GM21825 (cell line): ENCODE results near the gene FBXO39.
"Not testable (repeated sequence)": the region's sequence is repeated elsewhere in the genome, so short reads cannot be mapped to it uniquely, and the experiment has no call there.

Source experiments
- ATAC-seq: cut with Tn5 transposase; IDR thresholded peaks from one replicate; pipeline ENCODE4 v1.9.1; 2021; ENCODE audit warnings: mild to moderate bottlenecking, moderate library complexity; ENCODE audit not compliant: unreplicated experiment

Gene FBXO39

DNA sequence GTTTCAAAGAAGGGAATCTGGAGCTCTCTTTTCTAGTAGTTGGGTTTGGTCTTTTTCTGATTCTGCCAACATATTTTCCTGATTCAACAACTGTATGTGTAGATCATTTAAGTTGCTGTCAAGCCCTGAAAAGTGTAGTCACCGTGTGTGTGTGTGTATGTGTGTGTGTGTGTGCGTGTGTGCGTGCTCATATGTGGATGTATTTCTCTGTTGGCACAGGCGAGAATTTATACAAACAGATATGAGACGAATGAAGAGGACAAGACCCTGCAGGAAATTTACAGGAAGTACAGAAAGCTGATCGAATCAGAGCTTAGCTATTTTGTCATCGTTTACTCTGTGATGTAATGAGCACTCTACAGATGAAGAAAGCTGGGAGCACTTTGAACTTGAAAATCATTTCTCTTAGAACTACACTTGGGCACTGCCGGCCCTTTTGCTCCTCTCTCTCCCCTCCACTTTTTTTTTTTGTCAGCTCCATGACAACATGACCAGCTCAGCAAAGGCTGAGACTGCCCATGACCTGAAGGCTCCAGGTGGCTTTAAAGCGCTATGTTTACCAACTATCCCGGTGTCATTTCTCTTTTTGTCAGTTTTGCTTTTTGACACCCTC, 11.2 kb downstream of the FBXO39 start:
- ATAC-seq = no peak

DNA sequence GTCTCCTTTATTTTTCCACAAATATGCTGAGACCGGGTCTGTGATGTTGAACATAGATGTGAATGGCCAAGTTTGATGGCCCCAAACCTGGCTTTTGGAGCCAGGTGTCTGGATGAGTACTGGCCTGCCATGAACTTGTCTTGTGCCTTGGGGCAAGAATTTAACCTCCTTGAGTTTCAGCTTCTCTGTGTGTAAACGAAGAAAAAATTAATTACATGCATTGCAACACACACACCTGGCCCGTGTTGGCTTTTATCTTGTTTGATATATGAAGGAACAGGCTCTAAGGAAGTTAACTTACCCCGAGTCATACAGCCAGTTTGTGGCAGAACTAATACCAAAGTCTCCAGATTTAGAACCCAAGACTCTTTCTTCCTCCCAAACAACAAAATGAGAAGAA, 13.1 kb downstream of the FBXO39 start:
- ATAC-seq = no peak

DNA sequence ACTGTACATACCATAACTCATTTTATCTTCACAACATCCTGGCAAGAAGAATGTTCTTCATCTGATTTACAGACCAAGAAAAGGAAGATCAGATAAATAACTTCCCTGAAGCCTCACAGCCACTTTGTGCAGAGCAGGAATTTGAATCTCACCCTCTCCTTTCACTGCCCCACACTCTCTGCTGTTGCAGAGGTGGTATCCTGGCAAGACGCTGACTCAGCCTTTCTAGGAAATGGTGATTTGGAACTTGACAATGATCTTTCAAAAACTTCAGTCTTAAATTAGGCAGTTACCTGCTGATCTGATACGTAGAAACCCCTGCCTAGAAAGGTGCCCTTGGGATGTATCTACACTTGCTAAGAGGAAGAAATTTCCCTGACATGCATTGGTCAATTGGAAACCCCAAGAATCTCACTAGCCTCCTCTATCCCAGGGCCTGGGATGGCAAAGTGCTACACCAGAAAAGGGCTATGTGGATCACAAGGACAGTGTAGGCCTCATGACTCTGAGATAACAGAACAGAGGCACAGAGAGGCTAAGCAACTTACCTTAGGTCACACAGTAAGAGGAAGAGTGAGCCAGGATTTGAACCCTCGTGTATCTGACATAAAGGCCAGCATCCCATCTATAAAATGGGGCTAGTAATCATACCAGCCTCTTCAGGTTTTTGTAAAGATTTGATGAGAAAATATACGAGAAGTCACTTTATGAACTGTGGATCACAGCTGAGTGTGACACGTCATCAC, 17.9 kb downstream of the FBXO39 start:
- ATAC-seq = no peak

DNA sequence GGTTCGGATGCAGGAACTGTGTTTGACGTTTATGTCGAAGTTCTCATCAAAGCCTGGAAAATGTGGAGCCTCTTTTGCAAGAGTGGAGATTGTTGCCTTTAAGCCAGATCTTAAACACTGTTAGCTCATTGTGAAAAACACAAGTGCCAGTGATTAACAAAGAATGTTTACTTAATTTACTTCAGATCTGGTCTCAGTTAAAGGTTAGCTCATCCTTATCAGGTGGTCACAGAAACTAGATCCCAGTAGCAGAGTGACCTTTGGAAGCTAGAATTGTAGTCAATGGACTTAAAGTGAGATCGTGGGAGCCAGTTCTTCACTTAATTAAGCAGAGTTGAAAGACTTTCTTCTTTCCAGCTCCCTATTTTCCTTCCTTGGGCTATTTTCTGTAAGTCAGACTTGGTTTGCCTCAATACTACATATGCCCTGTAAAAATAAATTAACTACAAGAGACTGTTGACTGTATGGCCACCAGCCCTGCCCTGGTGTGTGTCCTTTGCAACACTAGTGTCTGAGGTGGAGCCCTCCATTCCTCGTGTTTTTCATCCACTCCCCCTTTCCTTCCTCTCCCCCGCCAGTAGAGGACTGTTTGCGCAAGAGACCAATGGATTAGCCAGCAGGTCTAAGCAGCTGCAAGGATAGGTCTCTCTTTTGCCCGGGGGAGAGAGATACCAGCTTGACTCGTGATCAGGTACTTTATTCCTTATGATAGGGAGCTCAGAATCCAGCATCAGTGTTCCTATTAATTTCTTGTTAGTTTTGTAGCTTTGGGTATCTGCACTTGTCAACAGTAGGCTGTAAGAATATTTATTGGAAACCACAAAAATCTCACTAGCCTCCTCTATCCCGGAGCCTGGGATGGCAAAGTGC, 20.2 kb downstream of the FBXO39 start:
- no peak for ATAC-seq

DNA sequence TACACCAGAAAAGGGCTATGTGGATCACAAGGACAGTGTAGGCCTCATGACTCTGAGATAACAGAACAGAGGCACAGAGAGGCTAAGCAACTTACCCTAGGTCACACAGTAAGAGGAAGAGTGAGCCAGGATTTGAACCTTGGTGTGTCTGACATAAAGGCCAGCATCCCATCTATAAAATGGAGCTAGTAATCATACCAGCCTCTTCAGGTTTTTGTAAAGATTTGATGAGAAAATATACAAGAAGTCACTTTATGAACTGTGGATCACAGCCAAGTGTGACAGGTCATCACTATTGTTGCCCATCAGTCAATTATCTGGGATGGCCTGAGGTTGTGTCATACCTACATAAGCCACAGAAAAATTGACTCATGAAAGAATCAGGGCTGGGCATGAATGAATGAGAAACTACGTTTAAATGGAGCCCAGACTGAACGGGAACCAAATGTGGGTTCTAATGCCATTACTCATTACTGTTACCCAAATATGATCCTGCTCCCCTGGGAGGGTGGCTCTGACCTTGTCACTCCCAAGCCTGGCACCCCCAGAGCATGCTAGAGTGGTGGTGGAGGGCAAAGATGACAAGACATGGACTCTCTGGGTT, 21.0 kb downstream of the FBXO39 start:
- ATAC-seq = no peak

DNA sequence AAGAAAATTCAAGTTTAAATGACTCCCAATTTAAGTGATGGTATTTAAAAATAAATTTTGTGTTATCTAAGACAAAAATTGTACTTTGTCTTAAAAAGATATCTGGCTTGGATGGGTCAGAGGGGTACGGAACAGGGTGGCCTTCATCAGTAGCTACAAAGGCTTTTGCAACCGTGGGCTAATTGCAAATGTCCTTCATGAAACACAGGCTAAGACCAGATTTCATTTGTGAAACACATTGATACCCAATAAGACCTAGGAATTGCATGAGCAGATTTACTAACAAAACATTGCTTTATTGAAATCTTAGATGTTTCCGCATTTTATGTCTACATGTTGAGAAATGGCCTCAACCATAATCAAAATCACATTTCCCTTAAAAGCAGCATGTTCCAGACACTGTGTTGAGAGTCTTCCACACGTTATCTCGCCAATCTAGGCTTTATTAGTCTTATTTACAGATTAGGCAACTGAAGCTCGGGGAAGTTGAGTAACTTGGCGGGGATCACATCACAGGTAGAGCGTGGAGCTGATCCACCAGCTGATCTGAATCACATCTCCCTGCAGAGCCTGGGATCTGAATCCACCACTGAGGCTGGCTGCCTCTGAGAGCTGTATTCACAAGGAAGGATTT, 21.8 kb downstream of the FBXO39 start:
- no peak for ATAC-seq

DNA sequence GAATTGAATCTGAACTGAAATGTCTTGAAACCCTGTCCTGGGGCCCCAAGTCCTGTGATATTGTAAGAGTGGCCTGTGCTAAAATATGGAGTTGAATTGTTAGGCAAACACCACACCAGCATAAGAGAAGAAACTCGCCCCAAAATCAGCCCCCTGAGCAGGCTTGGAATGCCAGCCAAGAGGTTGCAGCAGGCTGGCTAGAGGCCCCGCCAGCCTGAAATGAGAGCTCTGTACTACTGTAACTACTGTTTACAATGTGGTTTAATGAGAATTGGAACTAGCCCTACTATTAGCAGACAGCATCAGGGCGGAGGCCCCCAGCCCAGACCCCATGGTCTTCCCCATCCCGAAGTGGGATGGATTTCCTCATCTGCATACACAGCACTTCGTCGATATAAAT, 23.7 kb downstream of the FBXO39 start:
- no peak for ATAC-seq

DNA sequence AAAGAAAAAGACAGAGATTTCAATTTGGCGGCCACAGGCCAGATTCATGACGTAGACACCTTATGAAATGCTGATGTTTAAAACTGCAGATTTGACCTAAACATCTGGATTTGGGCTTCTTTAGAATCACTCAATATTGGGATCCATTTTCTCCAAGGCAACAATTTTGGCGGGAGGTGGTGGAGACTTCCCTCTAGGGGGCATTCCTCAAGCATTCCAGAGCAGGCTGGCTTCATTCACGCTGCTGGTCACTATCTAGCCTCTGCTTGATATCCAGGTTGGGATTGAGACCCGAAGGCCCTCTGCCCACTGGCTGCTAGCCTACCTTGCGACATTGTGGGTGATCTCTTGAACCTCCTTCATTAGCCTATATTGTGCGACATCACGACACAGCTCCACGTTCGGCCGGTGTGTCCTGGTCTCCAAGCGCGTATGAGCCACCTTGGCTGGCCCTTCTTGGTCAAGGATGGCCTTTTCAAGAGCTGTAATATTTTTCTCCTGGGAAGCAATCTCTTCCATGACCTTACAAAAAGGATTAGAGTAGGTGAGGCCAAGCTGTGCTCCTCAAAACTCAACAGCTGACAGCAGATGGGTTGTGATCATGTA, 24.5 kb downstream of the FBXO39 start:
- no peak for ATAC-seq

DNA sequence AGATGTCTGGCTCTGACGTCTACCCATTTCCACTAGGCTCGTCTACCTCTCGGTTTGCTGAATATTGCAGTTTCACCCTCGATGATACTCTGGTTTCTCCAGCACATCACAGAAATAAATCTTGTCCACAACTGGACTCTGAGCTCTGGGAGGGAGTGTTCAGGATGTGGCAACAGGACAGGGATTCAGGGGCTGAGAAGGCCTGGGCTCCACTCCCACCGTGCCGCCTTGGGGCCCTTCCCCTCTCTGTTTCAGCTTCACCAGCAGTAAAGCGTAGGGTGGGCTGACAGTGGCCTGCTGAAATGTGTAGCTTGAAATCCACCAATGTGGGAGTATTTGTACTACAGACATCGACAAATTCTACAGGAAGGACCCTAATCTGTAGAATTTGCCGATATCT, 35.5 kb downstream of the FBXO39 start:
- ATAC-seq = no peak

DNA sequence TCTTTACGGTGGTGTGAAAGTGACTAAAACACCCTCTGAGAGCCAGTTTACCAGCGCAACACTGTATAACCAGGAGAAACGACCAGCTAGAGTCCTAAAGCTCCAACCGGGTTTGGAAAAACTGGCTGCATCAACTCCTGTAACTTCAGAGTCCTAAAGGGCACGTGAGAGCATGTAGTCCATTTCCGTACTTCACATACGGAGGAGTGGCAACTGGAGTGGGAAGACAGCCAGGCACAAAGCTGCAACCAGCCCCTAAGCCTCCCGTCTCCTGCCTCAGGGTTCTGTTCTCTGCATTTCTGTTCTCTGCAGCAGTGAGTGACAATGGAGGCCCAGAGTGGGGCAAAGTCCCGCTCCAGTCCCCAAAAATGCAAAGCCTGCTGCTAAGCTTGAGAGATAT, 36.3 kb downstream of the FBXO39 start:
- ATAC-seq = no peak

DNA sequence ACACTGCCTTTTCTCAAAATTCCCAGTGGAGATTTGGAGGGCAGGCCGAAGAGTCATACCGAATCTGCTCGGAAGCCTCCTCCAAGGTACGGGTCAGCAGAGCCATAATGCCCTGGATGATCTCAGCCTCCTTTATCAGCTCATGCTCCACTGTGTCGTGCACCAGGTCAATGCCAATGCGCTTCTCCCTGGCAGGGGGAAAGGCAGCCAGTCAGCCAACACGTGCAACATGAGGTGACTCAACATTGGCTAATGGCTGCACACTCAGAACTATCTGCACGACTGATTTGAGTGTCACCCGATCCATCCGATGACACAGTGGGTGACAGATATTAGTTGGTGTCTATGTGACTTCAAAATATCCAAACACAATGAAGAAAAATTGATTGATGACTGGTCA, 39.8 kb downstream of the FBXO39 start:
- ATAC-seq = no peak

DNA sequence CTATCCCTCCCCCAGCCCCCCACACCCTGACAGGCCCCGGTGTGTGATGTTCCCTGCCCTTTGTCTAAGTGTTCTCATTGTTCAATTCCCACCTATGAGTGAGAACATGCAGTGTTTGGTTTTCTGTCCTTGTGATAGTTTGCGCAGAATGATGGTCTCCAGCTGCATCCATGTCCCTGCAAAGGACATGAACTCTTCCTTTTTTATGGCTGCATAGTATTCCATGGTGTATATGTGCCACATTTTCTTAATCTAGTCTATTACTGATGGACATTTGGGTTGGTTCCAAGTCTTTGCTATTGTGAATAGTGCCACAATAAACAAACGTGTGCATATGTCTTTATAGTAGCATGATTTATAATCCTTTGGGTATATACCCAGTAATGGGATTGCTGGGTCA, 40.4 kb downstream of the FBXO39 start:
- not testable (repeated sequence) for ATAC-seq

DNA sequence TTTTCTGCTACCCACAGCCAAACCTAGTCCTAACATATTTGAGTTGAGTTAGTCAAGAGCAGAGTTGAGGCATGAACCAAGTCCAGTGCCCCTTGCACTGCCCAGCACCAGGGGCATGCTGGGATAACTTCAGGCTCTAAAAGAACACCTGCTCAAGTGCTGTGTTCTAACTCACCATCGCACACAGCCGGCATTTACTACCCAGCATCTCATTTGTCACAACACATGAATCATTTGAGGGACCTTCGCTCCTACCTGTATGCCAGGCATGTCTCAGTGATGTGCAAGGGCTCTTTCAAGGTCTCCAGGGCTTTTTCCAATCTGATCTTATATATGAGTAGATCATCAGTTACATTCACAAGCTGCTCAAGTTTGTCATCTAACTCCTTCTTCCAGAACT, 42.9 kb downstream of the FBXO39 start:
- no peak for ATAC-seq

DNA sequence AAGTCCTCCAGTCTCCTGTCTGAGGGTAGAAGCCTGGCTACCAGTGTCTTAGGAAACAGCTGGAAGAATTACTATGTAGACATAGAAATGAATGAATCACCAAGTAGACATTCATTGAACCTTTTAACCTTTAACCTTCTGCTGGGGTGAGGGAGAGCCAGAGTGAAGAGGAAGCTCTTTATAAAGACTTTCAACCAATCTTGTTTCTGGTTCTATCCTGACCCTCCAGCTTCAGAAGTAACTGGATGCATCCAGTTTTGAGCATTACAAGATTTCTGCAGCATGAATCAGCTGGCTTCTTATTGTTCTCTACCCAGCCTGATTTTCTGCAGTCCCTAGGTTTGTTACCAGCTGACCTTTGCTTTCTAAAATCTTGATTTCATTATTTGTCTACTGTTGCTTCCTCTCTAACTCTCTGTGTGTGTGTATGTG, 47.0 kb downstream of the FBXO39 start:
- ATAC-seq = no peak

DNA sequence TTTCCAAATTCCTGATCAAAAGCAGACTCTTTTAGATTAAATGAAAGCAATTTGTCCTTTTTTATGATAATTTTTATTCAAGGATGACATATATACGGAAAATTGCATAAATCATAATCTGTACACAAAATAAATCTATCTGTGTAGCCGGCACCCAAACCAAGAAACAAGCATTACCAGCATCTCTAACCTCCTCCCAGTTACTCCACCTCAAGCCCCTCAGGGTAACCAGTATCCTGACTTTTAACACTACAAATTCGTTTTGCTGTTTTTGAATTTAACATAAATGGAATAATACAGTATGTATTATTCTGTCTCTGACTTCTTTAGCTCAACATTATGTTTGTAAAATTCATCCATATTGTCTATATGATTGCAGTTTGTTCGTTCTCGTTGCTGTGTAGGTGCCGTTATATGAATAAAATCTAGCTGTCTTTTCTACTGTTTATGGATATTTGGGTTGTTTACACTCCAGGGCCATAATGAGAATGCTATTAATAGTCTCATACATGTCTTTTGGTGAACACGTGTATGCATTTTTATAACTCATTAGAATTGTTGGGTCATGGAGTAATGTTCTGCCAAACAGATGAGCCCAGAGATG, 54.5 kb downstream of the FBXO39 start:
- no peak for ATAC-seq

DNA sequence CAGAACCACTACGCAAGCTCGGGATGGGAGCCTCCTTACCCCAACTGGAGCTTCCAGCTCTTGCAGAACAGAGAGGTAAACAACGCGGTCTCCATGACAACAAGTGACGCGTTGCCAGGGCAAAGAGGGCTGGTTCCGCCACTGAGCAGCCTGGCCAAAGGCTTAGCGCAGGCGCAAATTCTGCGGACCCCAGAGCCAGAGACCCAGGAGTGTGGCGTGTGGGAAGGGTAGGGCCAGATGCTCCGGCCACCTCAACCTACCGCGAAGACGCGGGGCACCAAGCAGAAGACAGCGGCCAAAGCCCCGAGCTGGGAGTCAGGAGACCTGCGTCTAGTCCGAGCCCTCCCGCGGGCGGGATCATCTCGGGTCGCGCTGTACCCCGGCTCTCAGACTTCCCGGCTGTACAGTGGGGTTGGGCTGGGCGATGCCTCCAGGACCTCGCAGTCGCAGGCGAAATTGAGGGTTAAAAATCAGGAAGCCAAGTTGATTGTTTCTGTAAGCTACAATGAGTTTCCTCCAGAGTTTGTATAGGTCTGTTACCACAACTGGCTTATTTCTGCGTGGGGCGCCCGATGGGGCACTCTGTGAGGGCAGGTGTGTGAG, 55.7 kb downstream of the FBXO39 start, which contains the start of gene TEKT1:
TEKT1 (minus strand) TSS at position 69 of the 603 bp plus-strand sequence. CDS start 1,353 bp downstream, outside the sequence.
- ATAC-seq = peak; percentile 57
